A549 (cell line): ENCODE results near the gene CCDC171.

Source experiments
- CBX8 ChIP-seq: fragments of 200-600 bp; sonication (generic); IDR thresholded peaks from 2 replicates; pipeline ENCODE4 v1.6.1; 2016
- ESRRA ChIP-seq: fragments of 150-350 bp; IDR thresholded peaks from 2 replicates; pipeline ENCODE4 v1.6.1; 2014; ENCODE audit warnings: mild to moderate bottlenecking, low read length, borderline replicate concordance
- MAZ ChIP-seq: fragments of 150-350 bp; IDR thresholded peaks from 2 replicates; pipeline ENCODE4 v1.6.1; 2014; ENCODE audit warnings: antibody characterized with exemption, low read depth, low read length, borderline replicate concordance
- POLR2A ChIP-seq: IDR thresholded peaks from 2 replicates; pipeline ENCODE4 v1.6.1; 2012; ENCODE audit warnings: mild to moderate bottlenecking, low read length
- TF ChIP-seq, protein P1 (sequence below): fragments of >200 bp; sonication (Bioruptor Twin); formaldehyde crosslinking; IDR thresholded peaks from 3 replicates; pipeline ENCODE4 v1.5.1; 2016

DNA sequence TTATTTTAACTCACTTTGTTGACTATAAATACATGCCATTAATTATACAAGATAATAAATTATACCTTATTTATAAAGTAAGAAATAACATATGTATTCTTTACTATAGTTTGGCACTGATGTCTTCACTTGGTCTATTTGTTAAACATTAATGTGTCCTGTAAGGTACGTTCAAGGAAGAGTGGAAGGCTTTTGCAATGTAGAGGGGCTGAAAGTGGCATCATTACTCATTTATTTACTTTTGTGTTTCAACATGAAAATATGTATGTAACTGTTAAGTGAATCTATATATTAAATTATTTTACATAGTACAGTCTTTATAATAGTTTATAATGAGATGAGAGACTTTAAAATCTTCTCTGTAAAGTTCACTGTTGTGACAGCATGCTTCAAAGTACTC, 348.7 kb downstream of the CCDC171 start:
- TF ChIP-seq, protein P1, sequence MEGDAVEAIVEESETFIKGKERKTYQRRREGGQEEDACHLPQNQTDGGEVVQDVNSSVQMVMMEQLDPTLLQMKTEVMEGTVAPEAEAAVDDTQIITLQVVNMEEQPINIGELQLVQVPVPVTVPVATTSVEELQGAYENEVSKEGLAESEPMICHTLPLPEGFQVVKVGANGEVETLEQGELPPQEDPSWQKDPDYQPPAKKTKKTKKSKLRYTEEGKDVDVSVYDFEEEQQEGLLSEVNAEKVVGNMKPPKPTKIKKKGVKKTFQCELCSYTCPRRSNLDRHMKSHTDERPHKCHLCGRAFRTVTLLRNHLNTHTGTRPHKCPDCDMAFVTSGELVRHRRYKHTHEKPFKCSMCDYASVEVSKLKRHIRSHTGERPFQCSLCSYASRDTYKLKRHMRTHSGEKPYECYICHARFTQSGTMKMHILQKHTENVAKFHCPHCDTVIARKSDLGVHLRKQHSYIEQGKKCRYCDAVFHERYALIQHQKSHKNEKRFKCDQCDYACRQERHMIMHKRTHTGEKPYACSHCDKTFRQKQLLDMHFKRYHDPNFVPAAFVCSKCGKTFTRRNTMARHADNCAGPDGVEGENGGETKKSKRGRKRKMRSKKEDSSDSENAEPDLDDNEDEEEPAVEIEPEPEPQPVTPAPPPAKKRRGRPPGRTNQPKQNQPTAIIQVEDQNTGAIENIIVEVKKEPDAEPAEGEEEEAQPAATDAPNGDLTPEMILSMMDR: no peak
- TF ChIP-seq POLR2A (no peak), ESRRA (no peak), CBX8 (no peak), MAZ (no peak)
